ENCODE results near the gene CYTH3.
"Not testable (repeated sequence)": the region's sequence is repeated elsewhere in the genome, so short reads cannot be mapped to it uniquely, and the experiment has no call there.

CYTH3 gene

DNA sequence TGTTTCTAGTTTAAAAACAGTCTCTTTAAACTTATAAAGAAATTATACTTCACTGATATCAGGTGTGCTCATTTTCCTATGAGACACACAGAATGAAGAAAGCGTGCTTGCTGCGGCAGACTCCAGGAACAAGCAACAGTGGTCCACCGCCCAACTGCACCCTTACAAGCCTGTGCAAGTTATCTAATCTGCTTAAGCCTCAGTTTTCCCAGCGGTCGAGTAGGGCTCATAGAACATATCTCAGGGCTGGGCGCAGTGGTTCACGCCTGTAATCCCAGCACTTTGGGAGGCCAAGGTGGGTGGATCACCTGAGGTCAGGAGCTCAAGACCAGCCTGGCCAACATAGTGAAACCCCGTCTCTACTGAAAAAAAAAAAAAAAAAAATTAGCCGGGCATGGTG, 43.1 kb downstream of the CYTH3 start:
- DNase-seq (ENCODE audit: low spot score): not testable (repeated sequence)

DNA sequence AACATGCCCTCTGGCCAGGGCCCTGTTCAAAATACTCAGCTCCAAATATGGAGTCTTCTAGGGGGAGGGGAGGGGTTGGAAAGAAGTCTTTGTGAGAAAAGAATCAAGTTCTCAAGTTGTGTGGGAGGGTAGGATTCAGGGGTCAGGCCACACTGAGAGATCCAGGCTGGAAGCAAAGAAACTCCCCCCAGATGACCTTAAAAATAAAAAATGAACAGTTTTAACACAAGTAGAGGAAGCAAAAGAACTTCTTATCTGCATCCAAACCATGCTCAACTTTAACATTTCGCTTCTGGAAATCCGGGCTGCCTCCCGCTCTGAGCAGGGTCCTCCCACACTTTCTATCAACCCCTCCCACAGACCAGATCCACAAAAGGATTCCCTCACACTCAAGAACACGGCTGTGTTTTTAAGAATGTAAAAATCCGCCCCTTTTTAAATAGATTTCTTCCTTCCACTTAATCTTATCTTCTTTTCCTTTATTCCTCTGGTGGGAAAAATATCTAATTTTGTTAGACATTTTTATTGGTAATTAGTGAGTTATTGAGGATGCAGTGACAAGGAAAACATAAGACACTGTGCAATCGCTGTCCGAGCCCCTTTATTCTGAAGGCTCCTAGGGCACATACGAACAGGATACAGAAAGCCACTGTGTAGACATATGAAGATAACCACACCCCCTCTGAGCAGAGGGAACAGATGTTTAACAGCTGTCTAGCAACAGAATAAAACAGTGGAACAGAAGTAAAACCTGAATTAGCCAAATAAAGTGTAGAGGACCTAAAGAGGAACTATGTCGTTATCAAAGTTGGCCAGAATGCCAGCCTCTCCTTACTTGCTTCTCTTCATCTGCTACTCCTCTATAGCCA, 43.8 kb downstream of the CYTH3 start:
- DNase-seq (ENCODE audit: low spot score): no peak

DNA sequence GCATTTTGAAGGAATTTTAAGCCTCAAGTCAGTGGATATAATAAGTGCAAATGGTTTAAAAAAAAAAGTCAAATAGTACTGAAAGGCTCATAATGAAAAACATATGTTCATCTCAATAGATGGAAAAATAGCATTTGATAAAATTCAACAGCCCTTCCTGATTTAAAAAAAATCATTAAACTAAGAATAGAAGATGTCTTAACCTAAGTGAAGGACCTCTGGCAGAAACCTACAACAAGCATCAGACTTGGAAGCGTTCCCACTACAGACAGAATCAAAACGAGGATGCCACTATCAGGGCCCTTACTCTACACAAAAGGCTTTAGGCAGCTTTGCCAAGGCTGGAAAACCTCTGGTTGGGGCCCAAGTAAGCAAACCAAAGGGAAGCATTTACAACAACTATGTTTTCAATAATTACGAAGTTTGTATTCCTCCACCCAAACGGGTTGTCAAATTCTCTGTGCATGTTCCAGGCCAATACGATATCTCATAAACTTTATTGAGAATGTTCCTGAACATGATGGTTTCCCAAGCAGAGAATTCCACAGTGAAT, 45.1 kb downstream of the CYTH3 start:
- DNase-seq (ENCODE audit: low spot score): no peak

DNA sequence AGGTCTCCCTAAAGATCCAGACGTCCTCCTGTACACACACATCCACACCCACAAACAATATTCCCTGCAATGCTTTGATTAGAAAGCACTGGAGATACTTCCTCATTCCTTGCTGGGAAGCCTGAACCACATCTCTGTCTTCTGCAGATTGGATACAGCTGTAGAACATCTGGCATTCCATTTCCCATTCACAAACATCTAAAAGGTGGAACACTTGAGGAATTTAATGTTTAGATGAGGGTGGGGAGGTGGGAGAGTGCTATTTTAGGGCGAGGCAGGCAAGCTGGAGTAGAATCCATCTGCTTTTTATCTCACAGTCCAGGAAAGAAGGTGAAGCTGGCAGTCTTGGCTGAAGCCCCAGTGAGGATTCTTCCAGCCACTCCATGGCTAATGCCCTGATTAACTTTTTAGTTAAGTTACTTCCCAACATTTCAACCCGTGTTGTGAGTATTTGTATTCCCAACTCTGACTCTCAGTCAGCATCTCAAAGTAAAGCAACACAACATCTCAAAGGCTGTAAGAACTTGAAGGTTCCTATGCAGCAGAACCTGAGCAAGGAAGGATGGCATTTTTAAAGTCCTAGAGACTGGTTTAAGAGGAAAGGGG, 46.1 kb downstream of the CYTH3 start:
- no peak for DNase-seq (ENCODE audit: low spot score)

DNA sequence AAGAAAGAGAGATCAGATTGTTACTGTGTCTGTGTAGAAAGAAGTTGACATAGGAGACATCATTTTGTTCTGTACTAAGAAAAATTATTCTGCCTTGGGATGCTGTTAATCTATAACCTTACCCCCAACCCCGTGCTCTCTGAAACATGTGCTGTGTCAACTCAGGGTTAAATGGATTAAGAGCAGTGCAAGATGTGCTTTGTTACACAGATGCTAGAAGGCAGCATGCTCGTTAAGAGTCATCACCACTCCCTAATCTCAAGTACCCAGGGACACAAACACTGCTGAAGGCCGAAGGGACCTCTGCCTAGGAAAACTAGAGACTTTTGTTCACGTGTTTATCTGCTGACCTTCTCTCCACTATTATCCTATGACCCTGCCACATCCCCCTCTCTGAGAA, 49.0 kb downstream of the CYTH3 start:
- not testable (repeated sequence) for DNase-seq (ENCODE audit: low spot score)

DNA sequence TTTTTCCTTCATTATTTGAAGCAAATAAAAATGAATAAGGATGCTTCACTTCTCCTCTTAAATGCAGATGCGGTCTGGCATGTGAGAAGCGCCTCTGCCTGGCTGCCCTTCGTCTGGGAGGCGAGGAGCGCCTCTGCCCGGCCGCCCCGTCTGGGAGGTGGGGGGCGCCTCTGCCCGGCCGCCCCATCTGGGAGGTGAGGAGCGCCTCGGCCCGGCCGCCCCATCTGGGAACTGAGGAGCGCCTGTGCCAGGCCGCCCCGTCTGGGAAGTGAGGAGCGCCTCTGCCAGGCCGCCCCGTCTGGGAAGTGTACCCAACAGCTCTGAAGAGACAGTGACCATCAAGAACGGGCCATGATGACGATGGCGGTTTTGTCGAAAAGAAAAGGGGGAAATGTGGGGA, 49.4 kb downstream of the CYTH3 start:
- DNase-seq (ENCODE audit: low spot score): not testable (repeated sequence)

DNA sequence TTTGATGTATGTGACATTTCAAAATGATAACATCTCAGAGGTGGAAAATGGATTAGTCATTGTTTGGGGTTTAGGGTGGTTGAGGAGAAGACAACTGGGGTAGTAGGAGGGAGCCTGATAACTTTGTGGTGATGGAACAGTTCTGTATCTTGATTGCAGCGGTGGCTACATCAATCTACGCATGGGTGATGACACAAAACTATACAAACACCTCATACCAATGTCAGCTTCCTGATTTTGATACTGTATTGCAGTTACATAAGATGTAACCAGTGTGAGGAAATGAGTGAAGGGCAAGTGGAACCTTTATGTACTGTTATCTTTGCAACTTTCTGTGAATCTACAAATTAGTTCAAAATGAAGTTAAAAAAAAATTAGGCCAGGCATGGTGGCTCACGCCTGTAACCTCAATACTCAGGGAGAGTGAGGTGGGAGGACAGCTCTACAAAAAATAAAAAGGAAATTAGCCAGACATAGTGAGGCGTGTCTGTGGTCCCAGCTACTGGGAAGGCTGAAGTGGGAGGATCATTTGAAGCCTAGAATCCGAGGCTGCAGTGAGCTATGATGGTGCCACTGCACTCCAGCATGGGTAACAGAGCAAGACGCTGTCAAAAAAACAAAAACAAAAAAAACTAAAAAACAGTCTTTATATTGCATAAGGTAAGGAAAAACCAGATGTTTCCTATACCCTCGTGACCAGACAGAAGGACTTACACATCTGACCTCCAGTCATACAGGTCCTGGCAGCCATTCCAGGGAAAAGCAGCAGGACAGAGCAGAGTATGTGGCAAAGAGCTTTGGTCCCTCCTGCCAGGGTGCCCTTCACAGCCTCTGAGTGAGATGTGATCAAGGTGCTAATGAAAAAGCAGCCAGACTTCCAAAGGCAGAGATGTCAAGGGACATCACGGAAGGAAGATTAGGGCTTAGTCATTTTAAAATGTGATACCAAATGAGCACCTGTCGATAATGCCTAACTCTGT, 50.8 kb downstream of the CYTH3 start:
- no peak for DNase-seq (ENCODE audit: low spot score)

DNA sequence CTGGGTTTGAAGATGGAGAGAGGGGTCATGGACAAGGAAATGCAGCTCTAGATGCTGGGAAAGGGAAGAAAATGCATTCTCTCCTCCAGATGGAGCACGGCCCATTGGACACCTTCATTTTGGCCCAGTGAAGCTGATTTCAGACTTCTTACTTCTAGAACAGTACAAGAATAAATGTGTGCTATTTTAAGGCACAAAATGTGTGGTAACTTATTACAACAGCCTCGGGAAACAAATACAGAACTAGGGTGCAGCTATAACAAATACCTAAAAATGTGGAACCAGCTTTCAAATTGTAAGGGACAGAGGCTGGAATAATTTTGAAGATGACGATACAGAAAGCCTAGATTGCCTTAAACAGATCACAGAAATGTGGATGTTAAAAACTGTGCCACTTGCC, 54.1 kb downstream of the CYTH3 start:
- no peak for DNase-seq (ENCODE audit: low spot score)

DNA sequence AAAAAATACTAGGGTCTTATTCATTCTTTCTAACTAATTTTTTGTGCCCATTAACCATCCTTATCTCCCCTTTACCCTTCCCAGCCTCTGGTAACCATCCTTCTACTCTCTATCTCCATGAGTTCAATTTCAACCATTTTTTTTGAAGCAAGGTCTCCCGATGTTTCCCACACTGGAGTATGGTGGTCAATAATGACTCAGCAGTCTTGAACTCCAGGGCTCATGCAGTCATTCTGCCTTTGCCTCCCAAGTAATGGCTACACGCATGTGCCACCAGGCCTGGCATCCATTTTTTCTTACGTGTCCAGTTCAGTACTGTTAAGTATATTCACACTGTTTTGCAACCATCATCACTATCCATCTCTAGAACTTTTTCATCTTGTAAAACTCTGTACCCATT, 60.4 kb downstream of the CYTH3 start:
- no peak for DNase-seq (ENCODE audit: low spot score)

DNA sequence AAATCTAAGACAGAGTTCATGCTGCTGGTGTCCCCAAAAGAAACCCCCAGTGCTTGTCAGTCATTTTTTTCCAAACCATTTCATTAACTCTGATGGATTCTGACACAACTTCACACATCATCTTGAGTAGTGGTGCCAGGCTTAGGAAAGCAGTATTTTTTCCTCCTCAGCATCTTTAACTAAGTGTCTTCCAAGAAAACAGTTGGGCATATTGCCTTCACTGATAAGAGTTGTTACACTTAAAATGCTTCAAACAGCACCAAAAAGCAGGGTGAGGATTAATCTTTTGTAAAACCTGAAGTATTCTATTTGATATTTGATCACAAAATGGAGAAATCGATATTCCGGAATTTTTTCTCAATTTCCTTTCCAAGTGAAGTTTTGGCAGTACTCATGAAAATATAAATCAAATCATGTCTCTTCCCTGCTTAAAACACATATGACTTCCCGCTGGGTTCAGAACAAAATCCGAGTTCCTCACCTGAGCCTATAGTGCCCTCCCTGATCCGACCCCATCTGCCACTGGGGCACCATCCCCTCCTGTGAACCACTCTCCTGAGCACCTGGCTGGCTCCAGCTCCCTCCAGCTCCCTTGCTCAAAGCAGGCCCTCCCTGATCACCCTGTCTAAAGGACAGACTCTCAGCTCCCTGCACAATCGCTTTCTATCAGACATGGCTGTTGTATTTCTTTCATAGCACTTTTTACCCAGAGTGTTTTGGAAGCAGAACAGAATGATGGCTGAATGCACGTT, 61.6 kb downstream of the CYTH3 start:
- no peak for DNase-seq (ENCODE audit: low spot score)

DNA sequence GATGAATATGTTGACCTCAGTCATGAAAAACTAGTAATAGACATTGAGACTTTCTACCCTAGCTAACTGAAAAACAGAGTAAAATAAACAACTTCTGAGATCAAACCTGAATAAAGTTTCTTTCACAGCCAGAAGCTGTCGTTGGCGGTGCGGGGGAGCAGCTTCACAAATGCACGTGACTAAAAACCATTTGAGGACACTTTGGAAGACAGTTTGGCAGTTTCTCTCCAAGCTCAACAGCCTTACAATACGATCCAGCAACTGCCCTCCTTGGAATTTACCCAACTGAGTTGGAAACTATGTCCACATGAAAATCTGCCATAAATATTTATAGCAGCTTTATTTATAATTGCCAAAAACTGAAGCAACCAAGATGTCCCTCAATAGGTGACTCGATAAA, 63.1 kb downstream of the CYTH3 start:
- DNase-seq (ENCODE audit: low spot score): no peak

DNA sequence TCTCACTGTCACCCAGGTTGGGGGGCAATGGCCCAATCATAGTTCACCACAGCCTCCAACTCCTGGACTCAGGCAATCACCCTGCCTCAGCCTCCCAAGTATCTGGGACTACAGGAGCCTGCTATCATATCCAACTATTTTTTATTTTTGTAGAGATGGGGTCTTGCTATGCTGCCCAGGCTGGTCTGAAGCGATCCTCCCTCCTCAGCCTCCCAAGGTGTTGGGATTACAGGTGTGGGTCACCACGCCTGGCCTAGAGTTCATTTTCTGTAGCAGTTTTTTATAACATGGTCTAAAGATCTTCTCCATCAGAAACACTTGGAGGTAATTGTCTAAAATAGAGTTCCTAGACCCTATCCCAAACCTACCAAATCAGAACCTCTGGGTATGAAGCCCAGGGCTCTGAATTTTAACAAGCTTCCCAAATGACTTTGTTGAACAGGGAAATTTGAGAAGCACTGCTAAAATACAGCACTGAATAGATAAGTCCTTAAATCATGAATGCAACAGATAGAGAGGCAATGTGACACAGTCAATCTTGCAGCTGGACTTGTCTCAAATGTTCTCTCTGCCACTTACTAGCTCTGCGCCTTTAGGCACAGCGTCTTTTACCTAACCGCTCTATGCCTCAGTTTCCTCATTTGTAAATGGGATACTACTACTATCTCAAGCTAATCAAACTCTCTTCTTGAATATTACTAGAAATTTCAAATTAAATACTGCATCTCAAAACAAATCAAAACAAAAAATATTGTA, 63.7 kb downstream of the CYTH3 start:
- DNase-seq (ENCODE audit: low spot score): no peak

DNA sequence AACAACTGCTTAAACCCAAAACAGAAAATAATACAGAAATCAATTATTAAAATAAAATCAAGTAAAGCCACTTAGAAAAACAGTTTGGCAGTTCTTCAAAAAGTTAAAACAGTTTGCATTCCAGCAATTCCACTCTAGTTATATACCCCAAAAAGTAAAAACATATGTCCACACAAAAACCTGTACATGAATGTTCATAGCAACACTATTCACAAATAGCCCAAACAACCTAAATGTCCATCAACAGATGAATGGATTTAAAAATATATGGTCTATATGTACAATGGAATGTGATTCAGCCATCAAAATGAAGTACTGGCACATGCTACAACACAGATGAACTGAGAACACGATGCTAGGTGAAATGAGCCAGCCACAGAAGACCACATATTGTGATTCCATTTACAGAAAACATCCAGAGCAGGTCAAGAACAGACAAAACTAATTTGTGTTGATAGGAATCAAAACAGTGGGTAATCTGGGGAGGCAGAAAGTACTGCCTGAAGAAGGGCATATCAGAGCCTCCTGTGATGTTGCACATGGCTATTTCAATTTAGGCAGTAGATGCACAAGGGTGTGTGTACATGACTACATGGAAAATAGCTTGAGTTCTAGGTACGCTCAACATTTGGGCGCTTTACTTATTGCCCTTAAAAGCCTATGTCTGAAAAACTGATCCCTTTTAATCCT, 66.3 kb downstream of the CYTH3 start:
- DNase-seq (ENCODE audit: low spot score): no peak

DNA sequence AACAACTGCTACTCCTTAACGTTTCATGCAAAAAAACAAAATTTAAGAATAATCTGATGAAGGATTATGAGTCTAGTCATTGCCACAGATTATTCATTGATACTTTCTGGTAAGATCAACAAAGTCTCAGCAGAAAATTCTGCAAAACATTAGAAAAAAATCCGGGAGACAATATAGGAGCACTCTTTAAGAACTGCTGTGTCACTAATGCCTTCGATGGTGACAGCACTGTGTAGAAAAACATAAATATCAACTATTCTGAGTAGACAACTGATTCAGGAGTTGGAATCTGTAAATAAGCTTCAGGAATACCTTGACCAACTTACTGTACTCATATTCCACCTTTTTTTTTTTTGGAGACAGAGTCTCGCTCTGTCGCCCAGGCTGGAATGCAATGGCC, 69.0 kb downstream of the CYTH3 start:
- no peak for DNase-seq (ENCODE audit: low spot score)

DNA sequence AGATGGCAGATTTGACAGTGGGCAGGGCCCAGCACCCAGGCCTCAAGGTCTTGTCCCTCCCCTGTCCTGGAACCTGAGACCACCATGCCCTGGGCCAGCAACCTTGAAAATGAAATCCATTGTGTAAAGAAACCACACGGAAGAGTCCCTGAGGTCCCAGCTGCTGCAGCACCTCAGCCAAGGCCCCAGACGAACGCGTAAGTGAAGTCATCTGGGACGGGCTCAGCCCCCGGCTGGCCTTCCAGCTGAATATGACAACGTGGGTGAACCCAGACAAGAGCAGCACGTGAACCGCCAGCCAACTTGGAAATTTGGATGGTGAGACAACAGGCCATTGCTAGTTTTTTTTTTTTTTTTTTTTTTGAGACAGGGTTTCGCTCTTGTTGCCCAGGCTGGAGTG, 70.3 kb downstream of the CYTH3 start:
- no peak for DNase-seq (ENCODE audit: low spot score)

DNA sequence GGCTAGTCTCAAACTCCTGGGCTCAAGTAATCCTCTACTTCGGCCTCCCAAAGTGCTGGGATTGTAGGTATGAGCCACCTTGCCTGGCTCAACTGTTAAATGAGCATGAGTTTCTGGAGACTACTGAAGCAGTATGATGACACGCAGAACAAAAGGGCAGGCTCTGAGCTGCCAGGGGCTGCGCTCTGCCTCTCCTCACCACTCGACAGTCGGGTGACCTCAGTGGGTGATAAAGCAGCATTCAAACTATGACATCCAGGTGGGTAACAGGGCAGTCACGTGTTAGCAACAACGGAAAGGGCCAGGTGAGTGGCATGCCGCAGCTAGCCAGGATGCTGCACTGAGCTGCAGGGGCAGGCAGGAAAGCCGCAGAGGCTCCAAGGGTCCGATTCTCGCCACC, 71.5 kb downstream of the CYTH3 start:
- DNase-seq (ENCODE audit: low spot score): no peak

DNA sequence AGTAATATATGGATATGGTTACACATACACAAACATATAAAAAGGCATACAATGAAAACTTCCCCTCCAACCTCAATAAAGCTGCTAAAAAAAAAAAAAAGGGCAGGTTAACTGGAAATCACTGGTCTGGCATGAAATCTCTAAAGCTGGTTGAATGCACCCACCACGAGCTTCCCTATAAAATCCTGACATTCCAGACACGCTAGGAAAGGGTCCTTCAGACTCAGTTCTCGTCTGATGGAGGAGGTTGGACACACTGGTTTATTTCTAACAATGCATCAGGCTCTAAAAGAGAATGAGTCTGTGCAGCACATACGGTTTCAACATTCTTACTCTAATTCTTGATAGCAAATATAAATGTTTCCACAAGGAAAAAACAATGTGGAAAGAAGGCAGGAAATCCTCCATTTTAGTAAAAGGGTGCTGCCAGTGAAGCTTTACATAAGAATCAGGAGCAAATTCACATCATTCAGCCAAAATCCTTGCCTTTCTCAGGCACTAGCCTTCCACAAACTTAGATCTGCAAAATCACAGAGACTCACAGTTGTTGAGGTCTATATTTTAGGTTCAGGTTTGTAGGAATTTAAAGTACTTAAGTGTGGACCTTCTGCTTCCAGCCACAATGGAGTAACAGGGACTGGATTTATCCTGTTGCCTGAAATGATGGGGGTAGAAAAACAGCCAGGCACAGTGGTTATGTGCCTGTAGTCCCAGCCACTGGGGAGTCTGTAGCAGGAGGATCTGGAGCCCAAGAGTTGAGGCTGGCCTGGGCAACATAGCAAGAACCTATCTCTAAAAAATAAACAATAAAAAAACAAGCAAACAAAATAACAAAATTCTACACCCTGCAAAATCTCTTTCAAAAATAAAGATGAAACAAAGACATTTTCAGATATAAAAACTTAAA, 73.5 kb downstream of the CYTH3 start:
- DNase-seq (ENCODE audit: low spot score): no peak

DNA sequence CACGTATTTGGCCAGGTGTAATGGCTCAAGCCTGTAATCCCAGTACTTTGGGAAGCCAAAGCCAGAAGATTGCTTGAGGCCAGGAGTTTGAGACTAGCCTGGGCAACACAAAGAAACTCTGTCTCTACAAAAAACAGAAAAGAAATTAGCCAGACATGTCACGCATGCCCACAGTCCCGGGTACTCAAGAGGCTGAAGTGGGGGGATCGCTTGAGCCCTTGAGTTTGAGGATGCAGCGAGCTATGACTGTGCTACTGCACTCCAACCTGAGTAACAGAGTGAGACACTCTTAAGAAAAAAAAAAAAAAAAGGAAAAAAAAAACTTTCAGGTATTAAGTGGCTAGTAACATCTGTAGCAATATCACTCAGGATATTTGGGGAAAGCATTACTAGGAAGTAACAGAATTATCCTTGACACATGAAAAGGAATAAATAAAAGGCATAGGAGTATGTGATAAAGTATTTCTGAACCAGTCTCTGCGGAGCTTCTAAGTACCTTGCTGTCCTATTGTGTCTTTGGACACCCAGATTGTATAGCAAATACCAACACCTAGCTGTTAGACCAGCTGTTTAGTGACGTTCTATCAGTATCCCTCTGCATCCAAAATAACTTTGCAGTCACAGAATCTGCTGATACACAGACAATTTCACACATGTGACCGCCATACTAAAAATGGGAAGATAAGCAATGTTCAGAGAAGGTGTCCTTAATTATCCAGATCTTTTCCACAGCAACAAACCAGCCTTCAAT, 74.4 kb downstream of the CYTH3 start:
- no peak for DNase-seq (ENCODE audit: low spot score)
